Measurements from ENCODE around the gene CA10. TPM values are rescaled to one million over a fixed set of nuclear protein-coding genes. Genes with fewer than 3 reads are reported as not detected.

CA10 gene
- total RNA-seq, 1 experiment from 2014 or later = 0.46 TPM

GRCh38 chr17:52147872-52148271 lies 10.6 kb downstream of the CA10 start:
- no peak overlapping the region for H4K91ac ChIP-seq (ENCODE audit: insufficient read length, low read depth, low read length)
- H4K8ac ChIP-seq (replicated peaks; ENCODE audit: insufficient read length, low read depth, low read length) = no peak overlapping the region
- no peaks in the 10 kb centered on the region for H3K36me3 Mint-ChIP-seq (ENCODE audit: insufficient read depth in 1 of 3, low read depth in 3 of 3)
- no peaks in the 10 kb centered on the region for H3K27me3 ChIP-seq (ENCODE audit: insufficient read depth, low read length)
- H3K79me1 ChIP-seq (ENCODE audit: insufficient read depth, low read depth, low read length, poor library complexity, severe bottlenecking) = no peaks in the 10 kb centered on the region
- H3K79me2 ChIP-seq (ENCODE audit: insufficient read depth, low read length) = no peaks in the 10 kb centered on the region
- no peak overlapping the region for H2BK20ac ChIP-seq (ENCODE audit: low read depth, low read length, poor library complexity, severe bottlenecking)
- no peak overlapping the region for H2BK5ac ChIP-seq (ENCODE audit: insufficient read length, low read length)
- H2BK15ac ChIP-seq (ENCODE audit: low read depth, low read length) = no peak overlapping the region
- no peak overlapping the region for H3K23ac ChIP-seq (ENCODE audit: insufficient read length, low read depth, low read length)
- H2BK120ac ChIP-seq (ENCODE audit: low read depth, low read length, poor library complexity, severe bottlenecking) = no peak overlapping the region
- H4K5ac ChIP-seq (ENCODE audit: insufficient read length, low read depth, low read length) = no peak overlapping the region
- H3K4me3 Mint-ChIP-seq = no peak overlapping the region
- no peak overlapping the region for H3K9ac ChIP-seq (ENCODE audit: extremely low read depth, insufficient read length, low read length)
- peaks cover 11 to 14% of the 10 kb centered on the region in 2 experiments for H3K4me1 Mint-ChIP-seq
- no peak overlapping the region for H2AFZ ChIP-seq (ENCODE audit: low read length)
- H3K14ac ChIP-seq (ENCODE audit: insufficient read depth, low read length) = no peak overlapping the region
- no peaks in the 10 kb centered on the region for H3K9me3 Mint-ChIP-seq
- H3K9me3 ChIP-seq (ENCODE audit: control insufficient read depth, low read depth, low read length) = no peaks in the 10 kb centered on the region
- H3K4me2 ChIP-seq (ENCODE audit: insufficient read depth, insufficient read length, low read length) = no peak overlapping the region
- H2BK12ac ChIP-seq (ENCODE audit: insufficient read length, low read depth, low read length) = no peak overlapping the region
- H3K18ac ChIP-seq (ENCODE audit: insufficient read length, low read depth, low read length) = no peak overlapping the region
- DNase-seq = no peak
- H3T11ph ChIP-seq (ENCODE audit: low read length) = no peak overlapping the region
- no peaks in the 10 kb centered on the region for H3K23me2 ChIP-seq (ENCODE audit: insufficient read length, low read depth, low read length, poor library complexity, severe bottlenecking)
- no peak overlapping the region for H3K27ac Mint-ChIP-seq
- H4K20me1 ChIP-seq (ENCODE audit: control insufficient read depth, insufficient read depth, insufficient read length) = no peaks in the 10 kb centered on the region
- H3K27me3 Mint-ChIP-seq (ENCODE audit: low read depth) = peaks cover 7% of the 10 kb centered on the region
- no peak overlapping the region for H3K56ac ChIP-seq (ENCODE audit: insufficient read length, low read depth, low read length)
- H3K4me1 ChIP-seq (ENCODE audit: insufficient read depth, low read length) = no peaks in the 10 kb centered on the region
- H2AK5ac ChIP-seq (ENCODE audit: insufficient read length, low read length) = no peak overlapping the region
- no peak for TF ChIP-seq CTCF (conservative IDR thresholded peaks at IDR 0.05)
- no peak overlapping the region for H3K4ac ChIP-seq (ENCODE audit: low read depth, low read length)
- H3K27ac ChIP-seq (ENCODE audit: insufficient read length, low read depth, low read length) = no peak overlapping the region

Measured in H9 (cell line).